T-helper 1 cell treated with Interleukin-12 subunit alpha and Interleukin-12 subunit beta and Interleukin-4 antibody, amounts not matched to agents 30 ng/mL and 1 ng/mL, for 36 hours (primary cell): ENCODE measurements around the gene FGF19. TPM values are rescaled to one million over a fixed set of nuclear protein-coding genes. Genes with fewer than 3 reads are reported as not detected.

Experiments
- intact Hi-C: fragments of 100-400 bp; cut with micrococcal nuclease; formaldehyde crosslinking; loops from one replicate; pipeline ENCODE4 v1.15.1; 2024
- total RNA-seq: library from RNA; stranded (reverse); gene quantifications from 2 replicates; pipeline ENCODE4 v1.2.3, GENCODE V29; 2022

The FGF19 gene, protein sequence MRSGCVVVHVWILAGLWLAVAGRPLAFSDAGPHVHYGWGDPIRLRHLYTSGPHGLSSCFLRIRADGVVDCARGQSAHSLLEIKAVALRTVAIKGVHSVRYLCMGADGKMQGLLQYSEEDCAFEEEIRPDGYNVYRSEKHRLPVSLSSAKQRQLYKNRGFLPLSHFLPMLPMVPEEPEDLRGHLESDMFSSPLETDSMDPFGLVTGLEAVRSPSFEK
- total RNA-seq: not detected in 2 replicates

DNA sequence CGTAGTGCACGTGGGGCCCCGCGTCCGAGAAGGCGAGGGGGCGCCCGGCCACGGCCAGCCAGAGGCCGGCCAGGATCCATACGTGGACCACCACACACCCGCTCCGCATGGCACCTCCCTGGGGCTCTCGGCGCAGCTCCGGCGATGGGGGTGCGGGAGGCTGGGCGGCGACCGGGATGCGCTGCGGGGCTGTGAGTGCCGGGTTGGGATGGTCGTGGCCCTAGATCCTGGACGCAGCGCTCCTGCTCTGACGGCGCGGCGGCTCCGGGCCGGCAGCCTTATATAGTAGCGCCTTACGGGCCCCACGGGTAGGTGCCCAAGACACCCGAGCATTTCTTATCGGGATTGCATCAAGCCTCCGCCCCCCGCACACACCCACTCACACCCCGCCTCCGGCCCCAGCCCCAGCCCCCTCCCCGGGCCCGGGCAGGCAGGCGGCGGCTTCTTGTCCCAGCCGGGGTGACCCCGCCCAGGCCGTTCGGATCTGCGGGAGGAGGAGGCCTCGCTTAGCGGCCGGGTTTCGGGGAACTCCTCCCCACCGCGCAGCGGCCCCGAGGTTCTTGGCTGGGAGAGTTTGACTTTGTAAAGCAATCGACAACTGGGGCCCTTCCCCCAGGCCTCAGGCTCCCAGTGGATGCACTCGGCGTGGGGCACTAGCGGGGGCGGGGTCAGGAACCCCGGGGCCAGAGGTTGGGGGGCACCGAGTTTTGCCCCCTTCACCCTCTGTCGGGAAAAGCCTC, at the start of gene FGF19:
Gene FGF19, minus strand, starts transcription at position 255 of the 740 bp plus-strand sequence. Its CDS starts 146 bp downstream, at position 109.
- intact Hi-C loops: loop anchor here (5.0 kb wide), 1 partner anchor 62 kb away; the partner anchor contains the start of gene CCND1

DNA sequence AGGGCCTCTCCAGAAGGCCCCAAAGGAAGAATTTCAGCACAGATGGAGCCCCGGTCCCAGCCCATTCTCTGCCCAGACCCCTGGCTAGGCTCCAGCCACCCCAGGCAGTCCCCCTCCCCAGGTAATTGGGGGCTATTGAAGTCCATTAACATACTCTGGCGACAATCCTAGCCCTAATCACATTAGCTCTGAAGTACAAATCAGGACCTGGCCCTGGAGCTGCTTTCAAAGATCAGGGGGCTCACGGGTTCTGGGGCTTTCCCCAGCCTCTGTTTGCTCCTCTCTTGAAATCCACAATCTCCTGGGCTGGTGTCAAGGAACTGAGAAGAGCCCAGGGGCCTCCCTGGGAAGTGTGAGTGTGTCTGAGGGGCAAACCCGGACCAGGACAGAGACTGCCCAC, 49.1 kb upstream of the FGF19 start:
- intact Hi-C loops: no loop called here

DNA sequence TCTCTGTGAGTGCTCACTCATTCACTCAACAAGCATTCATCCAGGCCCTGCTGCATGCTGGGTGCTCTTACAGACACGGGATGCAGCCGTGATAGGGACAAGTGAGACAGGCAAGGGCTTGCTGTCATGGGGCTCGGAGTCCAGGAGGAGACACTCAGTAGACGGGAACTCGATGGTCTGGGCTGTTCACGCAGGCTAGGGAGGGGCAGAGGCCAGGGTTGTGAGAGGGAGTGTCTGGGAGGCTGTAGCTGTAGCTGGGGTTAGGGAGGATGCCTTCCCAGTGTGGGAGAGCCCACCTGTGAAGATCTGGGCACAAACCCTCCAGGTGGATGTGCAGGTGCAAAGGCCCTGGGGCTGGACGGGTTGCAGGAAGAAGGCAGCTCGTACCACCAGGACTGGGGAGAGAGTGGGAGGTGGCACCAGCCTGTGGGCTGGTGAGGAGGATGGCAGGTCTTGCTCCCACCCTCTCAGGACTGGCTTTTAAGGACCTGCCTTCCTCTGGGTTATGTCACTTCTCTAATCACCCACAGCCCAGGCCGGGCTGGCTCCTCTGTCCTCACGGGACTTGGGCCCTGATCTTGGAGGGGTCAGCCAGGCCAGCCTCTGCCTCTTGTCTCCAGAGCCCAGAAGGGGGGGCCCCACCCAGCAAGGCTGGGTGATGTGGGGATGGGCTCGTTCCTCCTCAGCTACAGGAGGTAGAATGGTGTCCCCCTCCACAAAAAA, 47.2 kb upstream of the FGF19 start:
- intact Hi-C loops: no loop called here

DNA sequence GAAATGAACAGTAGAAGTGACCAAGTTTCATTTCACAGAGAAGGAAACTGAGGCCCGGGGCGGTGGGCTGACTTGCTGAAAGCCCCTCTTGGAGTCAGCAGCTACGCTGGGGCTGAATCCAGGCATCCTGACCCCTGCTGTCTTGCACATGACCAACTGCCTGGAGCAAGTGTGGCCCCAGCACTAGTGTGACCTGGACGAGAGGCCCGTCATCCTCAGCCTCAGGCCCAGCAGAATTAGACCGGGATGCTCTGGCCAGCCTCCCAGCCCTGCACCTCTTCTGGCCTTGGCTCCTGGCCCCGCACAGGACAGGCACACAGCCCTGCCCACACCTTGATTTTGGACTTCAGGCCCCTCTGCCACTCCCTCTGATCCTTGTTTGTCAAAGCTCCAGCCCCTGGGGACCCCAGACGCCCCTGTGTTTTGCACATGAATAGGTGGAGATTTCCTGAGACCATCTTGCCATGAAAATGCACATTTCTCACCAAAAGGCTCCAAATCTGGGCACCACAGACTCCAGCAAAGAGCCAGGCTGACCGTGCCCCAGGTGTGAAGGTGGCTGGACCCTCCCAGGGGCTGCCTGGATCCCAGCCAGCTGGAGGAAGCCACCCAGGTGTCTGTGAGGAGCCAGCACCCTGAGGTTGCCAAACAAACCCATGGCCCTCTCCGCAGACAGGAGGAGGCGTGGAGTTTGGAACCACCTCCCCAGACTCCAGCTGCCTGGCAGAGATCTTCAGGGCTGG, 46.5 kb upstream of the FGF19 start:
- intact Hi-C loops: no loop called here

DNA sequence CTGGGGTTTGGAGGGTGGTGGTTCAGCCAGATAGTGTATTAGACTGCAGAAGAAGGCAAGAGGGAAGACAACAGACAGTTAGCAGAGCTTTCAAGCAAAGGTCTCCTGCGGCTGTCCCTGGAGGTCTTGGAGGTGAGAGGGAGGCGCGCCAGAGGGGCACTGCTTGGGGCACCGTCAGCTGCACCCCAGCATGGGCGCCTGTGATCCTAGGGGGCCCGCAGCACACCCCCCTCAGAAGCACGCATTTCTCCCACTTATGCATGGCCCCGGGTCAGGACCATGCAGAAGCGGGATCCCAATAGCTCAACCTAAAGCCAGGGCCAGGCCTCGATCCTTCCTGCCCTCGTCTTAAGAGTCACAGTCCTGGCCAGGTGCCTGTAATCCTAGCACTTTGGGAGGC, 44.8 kb upstream of the FGF19 start:
- intact Hi-C loops: no loop called here

DNA sequence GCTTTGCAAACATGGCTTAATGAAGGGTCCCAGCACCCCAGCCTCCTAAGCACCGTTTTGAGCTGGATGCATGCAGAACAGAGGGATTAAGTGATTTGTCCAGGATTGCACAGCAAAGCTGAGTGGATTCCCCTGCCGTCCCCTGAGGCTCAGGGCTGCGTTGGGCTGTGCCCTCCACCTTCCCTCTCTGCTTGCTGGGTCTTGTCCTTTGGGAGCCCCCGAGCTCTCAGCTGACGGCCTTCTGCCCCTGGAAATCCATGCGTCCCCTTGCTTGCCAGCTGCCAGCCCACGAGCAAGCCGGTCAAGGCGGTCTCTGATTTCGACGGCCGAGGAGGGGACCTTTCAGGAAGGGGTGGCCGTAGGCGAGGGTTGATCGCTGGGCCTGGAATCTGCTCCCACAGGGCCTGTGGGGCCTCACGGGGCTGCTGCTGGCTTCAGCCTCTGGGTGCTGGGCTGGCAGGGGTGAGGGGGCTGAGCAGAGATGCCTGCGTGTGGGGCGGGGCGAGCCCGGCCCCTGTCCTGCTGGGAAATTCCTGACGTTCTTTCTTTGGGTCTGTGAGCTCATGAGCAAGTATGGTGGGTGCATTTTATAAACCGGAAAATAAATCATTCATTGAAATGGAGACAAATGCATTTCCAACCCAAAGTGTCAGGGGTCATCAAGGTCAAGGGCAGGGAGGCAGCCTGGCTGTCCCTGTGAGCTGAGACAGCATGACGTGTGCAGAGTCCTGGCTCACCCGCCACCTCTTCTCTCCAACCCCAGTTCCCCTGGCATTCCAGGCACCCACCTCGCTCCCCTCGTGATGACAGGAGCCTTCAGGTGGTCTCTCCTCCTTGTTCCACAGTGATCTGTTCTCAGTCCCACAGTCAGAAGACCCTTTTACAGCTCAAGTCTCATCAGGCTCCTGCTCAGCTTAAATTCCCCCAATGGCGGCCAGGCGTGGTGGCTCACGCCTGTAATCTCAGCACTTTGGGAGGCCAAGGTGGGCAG, 43.2 kb upstream of the FGF19 start:
- intact Hi-C loops: no loop called here

DNA sequence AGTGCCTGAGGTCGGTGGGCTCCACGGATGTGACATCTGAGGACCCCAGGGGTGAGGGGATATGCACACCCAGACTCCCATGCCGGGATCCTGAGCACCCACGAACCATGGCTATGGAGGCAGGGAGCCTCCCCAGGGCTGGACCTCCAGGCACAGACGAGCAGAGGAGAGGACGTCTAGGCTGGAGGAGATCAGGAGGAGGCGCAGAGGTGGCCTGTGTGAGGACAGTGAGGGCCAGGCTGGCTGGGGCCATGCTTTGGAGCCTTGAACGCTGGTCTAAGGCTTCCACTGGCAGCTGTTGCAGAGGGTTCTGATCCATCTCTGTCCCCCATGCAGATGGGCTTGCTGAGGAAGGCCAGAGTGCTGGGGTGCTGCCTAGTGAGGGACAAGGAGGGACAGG, 42.3 kb upstream of the FGF19 start:
- intact Hi-C loops: no loop called here

DNA sequence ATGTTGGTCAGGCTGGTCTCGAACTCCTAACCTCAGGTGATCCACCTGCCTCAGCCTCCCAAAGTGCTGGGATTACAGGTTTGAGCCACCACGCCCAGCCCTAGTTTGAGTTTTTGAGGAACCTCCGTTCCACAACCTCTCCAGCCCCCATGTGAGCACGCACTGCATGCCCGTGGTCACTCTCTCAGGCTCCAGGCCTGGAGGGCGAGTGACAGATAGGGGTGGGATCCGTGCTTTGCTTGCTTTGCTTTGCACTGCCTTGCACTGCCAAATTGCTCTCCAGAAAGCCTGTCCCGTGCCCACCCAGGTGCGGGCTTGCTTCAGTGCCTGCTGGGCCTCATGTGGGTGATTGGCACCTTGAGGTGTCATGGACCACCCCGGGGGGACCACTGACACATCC, 41.4 kb upstream of the FGF19 start:
- intact Hi-C loops: no loop called here

DNA sequence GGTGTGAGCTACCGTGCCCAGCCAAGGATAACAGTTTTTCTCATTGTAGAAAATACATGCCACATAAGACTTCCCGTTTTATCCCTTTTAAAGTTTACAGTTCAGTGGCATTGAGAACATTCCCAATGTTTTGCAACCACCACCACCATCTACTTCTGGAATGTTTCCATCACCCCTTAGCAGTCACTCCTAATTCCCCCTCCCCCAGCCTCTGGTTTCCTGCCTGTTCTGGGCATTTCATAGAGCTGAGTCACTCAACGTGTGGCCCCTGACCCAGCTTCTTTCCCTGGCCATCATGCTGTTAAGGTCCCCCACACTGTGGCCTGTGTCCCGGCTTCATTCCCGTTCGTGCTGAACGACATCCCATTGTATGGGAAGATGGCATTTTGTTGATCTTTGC, 40.6 kb upstream of the FGF19 start:
- intact Hi-C loops: no loop called here

DNA sequence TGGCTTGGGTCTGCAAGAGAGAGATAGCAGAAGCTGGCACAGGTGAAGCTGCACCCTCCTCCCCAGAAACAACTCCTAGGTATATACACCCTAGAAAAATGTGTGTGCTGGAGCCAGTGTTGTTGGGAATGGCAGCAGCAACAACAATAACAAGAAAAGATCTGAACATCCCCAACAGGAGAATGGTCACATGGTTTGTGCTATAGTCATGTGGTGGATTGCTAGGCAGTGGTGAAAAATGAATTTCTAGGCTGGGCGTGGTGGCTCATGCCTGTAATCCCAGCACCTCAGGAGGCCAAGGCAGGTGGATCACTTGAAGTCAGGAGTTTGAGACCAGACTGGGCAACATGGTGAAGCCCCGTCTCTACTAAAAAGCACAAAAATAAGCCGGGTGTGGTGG, 31.0 kb upstream of the FGF19 start:
- intact Hi-C loops: no loop called here

DNA sequence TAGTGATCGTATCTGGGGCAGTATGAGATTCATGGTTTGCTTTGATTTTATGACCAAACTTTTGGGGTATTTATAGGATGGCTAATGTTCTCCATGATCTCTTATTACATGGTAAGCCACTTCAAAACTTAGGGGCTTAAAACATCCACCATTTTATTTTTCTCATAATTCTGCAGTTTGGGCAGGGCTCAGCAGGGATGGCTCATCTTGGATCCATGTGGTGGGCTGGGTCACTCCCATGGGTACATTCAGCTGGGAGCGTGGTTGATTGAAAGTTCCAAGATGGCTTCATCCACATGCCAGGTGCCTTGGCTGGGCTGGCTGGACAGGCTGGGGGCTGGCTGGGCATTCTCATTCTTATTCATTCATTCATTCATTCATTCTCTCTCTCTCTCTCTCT, 30.5 kb upstream of the FGF19 start:
- intact Hi-C loops: no loop called here

DNA sequence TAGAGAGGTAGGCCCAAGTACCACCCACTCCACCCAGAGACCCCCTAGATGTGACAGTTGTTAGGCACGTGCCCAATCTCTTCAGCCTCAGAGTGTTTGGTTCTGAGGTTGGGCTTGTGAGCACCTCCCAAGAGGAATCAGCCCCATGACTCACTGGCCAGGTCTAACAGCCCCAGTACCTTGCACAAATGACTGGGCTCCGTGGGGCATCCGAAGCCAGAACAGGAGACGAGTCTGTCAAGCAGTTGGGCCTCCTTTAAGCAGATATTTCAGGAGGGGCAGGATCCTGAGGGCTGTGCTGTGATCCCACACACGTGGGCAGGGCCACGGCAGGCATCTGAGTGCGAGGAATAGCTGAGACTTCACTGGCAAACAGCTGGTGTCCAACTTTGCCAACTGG, 29.1 kb upstream of the FGF19 start:
- intact Hi-C loops: no loop called here

DNA sequence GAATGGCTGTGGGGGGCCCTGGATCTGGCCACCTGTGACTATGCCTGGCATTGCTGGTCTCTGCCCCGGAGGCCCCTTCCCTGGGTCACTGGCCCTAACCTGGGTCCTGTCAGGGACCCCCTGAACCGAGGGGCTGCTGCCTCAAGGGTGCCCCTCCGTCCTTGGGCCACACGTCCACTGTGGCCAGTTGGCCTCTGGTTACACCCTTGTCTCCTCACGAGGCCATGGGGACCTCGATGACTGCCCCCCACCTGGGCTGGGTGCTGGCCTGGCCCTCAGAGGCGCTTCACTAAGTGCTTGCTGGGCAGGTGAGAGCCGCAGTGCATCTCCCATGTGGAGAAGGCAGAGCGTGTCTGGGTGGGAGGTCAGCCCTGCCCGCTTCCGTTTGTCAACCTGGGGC, 27.3 kb upstream of the FGF19 start:
- intact Hi-C loops: no loop called here

DNA sequence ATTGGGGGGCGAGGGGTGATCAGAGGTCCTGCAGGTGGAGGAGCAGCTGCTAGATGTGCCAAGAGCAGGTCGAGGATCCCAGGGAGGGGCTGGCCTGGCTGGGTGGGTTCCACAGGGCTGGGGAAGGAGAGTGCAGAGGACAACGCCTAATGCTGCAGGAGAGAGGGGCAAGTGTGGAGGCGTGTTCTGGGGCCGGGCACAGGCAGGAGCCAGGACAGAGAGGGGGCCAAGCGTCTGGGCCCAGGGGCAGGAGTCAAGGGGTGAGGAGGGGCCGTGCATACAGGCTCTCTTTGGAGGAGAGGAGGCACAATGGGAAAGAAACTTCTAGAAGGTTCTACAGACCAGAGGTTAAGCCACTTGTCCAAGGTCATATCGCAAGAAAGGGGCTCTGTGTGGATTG, 26.7 kb upstream of the FGF19 start:
- intact Hi-C loops: no loop called here

DNA sequence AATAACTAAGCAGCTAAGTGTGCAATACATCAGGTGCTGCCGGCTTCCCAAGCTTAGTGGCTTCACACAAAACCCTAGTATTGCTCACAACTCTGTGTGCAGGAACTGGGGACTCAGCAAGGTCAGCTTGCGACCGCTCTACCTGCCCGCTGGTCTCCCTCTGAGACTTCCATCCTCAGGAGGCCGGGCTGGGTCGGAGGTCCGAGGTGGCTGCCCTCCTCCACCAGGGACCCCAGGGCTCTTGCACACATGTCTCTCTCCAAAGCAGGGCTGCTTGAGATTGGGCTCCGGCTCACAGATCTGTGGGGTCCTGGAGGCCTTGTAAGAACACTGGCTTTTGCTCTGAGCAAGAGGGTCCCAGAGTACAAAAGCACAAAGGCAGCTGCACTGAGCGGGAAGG, 25.4 kb upstream of the FGF19 start:
- intact Hi-C loops: no loop called here

DNA sequence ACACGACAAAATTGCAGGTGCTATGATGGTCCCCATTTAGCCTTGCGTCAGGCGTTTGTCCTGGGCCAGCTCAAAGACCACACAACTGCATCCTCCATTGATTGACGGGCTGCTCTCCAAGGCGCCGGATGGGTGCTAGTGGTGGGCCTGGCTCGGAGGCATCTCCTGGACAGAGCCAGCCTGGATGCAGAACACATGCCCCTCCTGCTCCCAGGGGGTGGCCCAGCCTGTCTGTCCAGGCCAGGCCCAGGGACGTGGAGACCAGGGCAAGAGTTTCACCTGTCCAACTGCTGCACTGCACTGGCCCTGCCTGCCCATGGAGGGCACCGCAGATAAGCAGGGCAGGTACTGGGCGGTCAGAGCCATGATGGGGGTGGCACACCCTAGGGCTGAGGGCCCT, 23.4 kb upstream of the FGF19 start:
- intact Hi-C loops: no loop called here

DNA sequence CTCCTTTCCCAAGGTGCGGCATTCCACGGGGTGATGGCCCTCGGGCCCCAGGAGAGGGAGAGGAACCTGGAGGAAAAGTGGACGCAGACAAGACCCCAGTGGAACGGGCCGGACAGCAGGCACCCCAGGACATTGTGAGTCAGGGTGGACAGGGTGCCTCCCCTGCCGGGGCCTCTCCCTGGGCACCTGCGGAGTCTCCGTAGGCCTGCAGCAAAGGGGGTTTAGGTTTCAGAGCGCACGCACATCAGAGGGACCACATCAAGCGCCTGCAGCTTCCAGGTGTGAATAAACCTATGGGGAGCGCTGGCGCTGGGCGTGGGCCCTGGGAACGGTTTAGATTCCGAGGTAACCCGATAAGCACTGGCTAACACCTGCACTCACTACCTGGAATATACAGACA, 22.7 kb upstream of the FGF19 start:
- intact Hi-C loops: no loop called here

DNA sequence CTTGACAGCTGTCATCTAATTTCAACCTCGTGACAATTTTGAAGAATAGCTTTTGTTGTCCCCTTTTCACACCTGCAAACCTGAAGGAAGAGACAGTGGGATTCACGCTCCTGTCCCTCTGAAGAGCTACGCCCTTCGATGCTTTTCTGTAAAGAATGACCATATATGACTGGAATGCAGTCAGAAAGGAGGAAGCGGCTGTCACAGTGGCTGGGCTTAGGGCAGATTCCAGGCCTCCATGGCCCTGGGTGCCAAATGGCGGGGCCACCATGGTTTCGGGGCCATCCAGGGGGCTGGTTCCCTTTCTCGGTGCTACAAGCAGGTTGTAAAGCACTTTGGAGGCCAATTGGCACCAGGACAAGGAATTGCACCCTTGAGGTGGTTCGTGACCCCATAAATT, 22.2 kb upstream of the FGF19 start:
- intact Hi-C loops: no loop called here

DNA sequence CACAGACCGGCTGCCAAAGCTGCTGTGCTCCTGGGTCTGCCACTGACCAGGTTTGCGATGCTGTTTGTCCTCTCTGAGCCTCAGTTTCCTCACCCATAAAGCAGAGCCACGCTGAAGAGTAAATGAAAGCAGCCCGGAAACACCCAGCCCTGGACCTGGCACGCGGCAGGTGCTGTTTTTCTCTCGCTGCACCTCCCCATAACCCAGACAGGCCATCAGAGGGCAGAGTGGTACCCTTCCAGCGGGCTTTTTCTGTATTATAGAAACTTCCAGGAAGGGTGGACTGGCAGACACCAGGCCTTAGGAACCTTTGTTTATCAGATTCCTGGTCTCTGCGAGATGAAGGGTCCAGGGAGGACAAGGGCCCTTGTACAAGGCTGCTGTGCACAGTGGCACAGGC, 17.9 kb upstream of the FGF19 start:
- intact Hi-C loops: no loop called here

DNA sequence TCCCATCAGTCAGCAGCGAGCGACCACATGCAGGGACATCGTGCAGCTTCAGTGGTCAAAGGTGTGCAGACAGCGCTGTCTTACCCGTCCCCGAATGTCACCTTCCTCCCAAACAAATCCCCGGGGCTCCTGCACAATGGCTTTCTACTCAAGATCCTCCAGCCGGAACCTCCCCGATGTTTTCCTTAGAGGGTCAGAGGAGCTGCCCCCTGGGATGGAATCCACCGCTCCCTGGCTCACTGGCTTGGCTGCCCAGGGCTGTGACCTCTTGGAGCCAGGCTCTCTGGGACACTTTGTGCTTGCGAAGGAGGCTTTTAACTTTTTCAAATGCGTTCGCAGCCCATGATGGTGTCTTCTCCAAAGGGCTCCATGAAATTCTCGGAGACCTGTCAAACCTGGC, 17.3 kb upstream of the FGF19 start:
- intact Hi-C loops: no loop called here

DNA sequence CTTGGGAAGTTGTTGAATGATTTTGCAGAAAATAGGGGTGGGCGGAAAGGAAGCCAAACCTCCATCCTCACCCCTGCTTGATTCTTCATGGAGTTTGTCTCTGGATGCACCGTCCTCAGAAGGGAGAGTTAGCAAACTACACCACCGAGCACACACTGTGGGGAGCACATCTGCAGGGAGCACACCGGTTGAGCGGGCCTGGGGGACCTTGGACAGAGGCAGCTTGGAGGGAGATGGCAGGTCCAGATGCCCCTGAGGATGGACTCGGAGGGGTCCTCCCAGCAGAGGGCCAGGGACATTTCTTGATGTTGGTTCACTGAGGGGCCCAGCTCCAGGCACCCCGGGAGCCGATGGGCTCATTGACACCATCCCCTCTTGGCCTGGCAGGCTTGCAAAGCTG, 15.1 kb upstream of the FGF19 start:
- intact Hi-C loops: no loop called here
